Muscle of leg (tissue), 11 donors: ENCODE data around the gene GALNT10. TPM values are rescaled to one million over a fixed set of nuclear protein-coding genes. Genes with fewer than 3 reads are reported as not detected.
A peak's percentile ranks its signal among the peaks of the same experiment; 100 is the strongest.

ENCODE experiments used
- DNase-seq: peaks from one replicate; pipeline ENCODE4 v3.0.0; 2013
- H3K27ac ChIP-seq: one replicate; pipeline ENCODE4 v1.5.1; 2013; ENCODE audit warnings: mild to moderate bottlenecking, low read length, control low read depth
- H3K27me3 ChIP-seq: one replicate; pipeline ENCODE4 v1.6.1; 2013; ENCODE audit warnings: low read length; ENCODE audit not compliant: control insufficient read depth, insufficient read depth
- H3K36me3 ChIP-seq: one replicate; pipeline ENCODE4 v1.6.1; 2013; ENCODE audit warnings: low read length; ENCODE audit not compliant: control insufficient read depth, insufficient read depth
- H3K4me1 ChIP-seq: one replicate; pipeline ENCODE4 v1.6.1; 2013; ENCODE audit warnings: low read length; ENCODE audit not compliant: control insufficient read depth, insufficient read depth
- H3K4me3 ChIP-seq: one replicate; pipeline ENCODE4 v1.5.1; 2013; ENCODE audit warnings: low read length, control low read depth
- H3K9me3 ChIP-seq: replicated peaks from 2 replicates; pipeline ENCODE4 v1.6.1; 2013; ENCODE audit warnings: low read depth, low read length; ENCODE audit not compliant: control insufficient read depth
- whole genome bisulfite sequencing: methylation state at CpG from one replicate; pipeline ENCODE4 v1.1.5; 2013; ENCODE audit warnings: missing lambda C conversion rate; ENCODE audit not compliant: insufficient coverage; 5-methylcytosine and 5-hydroxymethylcytosine counted together
- polyA plus RNA-seq, 8 donors: library from polyadenylated mRNA; unstranded; fragments of 120-200 nt; gene quantifications; one replicate each; pipeline versions ENCODE4 v1.2.1 to v1.2.3, GENCODE V29; 2013; ENCODE audit warnings: inconsistent platforms in 1 of 8, low replicate concordance in 1 of 8; ENCODE audit not compliant: insufficient read length in 8 of 8, insufficient read depth in 1 of 8
- total RNA-seq: library from RNA; stranded (reverse); fragments of 120-200 nt; gene quantifications from one replicate; pipeline ENCODE4 v1.2.4, GENCODE V29; 2013

GALNT10 gene
- total and polyA plus RNA-seq, 9 donors = 16.6 to 27.8 (median 20.5) TPM

DNA sequence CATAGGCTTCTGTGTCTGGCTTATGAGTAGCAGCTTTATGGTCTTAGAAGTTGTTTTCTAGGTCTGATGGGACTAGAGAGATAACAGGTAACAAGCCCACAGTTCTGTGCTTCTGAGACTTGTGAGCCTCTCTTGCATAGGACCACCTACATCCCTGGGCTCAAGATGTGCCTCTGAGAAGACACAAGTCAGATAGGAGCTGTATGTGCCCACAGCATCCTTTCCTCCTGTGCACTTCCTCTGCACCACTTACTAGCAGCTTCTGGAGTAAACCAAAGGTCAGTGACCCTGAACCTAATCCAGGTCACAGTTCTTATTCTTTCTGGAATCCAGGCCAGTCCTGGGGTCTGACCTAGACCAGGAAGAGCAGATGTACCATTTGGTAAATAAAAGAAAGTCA is 40.0 kb downstream of the GALNT10 start:
- H3K36me3 ChIP-seq = no peaks in the 10 kb centered on the region
- no peak for DNase-seq
- H3K4me1 ChIP-seq = no peaks in the 10 kb centered on the region
- H3K27me3 ChIP-seq = no peaks in the 10 kb centered on the region
- no peak overlapping the region for H3K27ac ChIP-seq
- no peak overlapping the region for H3K4me3 ChIP-seq
- H3K9me3 ChIP-seq = peaks cover 3% of the 10 kb centered on the region

DNA sequence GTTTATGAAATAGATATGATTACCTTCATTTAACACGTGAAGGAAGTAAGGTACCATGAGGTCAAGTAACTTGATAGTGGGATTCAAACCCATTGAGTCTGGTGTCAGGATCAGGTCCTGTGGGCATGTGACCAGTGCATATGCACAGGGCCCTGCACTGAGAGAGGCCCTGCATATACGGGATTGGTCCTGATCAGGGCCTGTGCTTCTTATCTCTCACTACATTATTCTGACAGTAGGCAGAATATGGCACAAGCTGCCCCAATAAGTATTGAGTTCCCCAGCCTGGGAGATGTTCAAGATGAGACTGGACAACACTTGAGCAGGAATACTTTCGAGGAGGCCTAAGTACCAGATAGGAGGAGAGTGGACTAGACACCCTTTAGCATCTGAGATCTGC is 44.0 kb downstream of the GALNT10 start:
- 80% methylated on average over 1 of the region's 3 CpGs for WGBS
- Histone ChIP-seq H3K4me3 (no peak overlapping the region), H3K27me3 (no peaks in the 10 kb centered on the region), H3K36me3 (no peaks in the 10 kb centered on the region), H3K4me1 (peaks cover 11% of the 10 kb centered on the region), H3K9me3 (no peaks in the 10 kb centered on the region), H3K27ac (no peak overlapping the region)
- DNase-seq = no peak

DNA sequence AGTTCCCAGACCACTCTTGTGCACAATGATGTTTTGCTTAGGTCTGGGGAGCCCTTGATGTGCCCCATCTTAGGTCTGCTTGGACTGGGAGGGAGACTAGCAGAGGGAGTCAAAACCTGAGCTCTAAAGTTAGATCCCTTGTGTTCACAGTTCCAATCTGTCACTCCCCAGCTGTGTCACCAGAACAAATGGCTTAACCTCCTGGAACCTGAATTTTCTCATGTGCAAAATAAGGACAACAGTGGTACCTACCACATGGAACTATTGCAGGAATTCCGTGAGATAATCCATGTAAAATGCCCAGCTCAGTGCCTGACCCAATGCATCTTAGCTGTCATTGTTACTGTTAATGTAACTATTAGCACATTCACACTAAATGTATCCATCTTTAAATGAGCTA is 45.5 kb downstream of the GALNT10 start:
- no CpG with 5 or more reads among the region's 1 CpG for WGBS
- H3K36me3 ChIP-seq = no peaks in the 10 kb centered on the region
- no peaks in the 10 kb centered on the region for H3K9me3 ChIP-seq
- DNase-seq = no peak
- no peak overlapping the region for H3K4me3 ChIP-seq
- no peaks in the 10 kb centered on the region for H3K27me3 ChIP-seq
- H3K4me1 ChIP-seq = peaks cover 11% of the 10 kb centered on the region
- no peak overlapping the region for H3K27ac ChIP-seq

DNA sequence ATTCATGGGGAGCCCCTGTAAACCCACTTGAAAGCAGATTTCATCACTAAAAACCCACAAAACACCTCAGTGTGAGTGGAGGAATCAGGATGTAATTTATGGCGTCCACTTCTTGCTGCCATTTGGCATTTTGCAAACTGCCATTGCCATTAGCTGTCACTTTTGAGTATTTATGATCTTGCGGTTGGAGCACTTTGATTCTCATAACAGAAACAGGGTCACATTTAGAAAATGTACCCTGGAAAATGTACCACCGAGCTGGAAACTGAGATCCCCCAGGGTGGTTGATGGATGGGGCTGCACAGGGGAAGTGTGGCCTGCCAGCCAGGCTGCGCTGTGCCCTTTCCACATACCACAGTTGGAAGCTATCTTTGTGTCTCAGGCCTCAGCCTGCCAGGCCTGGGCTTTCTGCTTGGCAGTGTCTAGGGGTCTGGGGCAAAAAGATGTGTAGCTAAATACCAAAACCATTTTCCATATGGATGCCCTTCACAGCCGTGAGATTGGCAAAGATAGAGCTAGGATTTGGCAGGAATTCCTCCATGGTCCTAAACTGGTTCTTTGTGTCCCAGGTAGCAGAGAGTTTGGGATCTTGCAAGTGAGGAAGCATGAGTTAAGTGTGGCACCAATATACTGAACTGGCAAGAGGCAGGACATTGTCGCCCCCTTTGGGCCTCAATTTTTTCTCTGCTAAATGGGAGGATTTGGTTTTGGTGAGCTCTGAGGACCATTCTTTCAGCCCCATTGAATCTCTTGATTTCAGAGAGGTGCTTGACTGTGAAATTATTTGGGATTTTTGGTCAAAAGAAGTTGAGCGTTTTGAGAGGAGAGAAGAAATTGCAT is 46.2 kb downstream of the GALNT10 start:
- DNase-seq = no peak
- Histone ChIP-seq H3K36me3 (no peaks in the 10 kb centered on the region), H3K27ac (no peak overlapping the region), H3K4me3 (no peak overlapping the region), H3K4me1 (peaks cover 11% of the 10 kb centered on the region), H3K9me3 (no peaks in the 10 kb centered on the region), H3K27me3 (no peaks in the 10 kb centered on the region)
- WGBS = 97% methylated on average over 3 of the region's 7 CpGs

DNA sequence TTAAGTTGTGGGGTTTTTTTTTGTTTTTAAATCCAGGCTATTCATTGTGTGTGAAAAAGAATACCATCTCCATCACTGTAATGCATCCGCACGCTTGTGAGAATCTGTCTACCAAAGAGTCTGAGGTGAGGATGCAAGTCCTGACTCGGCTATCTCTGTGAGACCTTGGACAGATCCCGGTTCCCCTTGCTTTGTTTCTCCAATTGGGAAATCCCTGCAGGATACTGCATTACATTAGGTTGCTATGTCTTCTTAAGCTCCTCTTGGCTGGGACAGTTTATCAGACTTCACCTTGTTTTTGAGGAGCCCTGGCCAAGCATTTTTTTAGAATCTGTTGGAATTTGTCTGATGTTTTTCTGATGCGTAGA is 46.8 kb downstream of the GALNT10 start:
- Histone ChIP-seq H3K36me3 (no peaks in the 10 kb centered on the region), H3K4me3 (no peak overlapping the region), H3K27me3 (no peaks in the 10 kb centered on the region), H3K9me3 (no peaks in the 10 kb centered on the region), H3K4me1 (peaks cover 13% of the 10 kb centered on the region), H3K27ac (no peak overlapping the region)
- no CpG with 5 or more reads among the region's 5 CpGs for WGBS
- DNase-seq = no peak

DNA sequence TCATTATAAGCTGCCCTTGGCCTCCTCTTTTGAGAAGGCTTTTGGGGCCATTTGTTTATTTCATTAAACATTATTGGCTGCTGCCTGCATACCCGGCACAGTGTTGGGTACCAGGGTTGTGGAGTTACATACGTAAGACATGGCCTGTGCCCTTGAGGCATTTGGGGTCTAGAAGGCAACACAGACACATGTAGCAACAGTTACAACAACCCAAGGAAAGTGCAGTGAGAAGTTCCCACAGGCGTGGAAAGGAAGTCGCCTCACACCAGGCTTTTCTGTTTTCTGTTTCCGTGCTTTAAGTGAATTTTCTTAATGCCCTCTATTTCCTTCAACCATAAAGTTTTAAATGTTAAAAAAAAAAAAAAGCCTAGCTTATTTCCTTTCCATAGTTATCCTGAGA is 47.4 kb downstream of the GALNT10 start:
- 52% methylated on average over 2 of the region's 5 CpGs for WGBS
- H3K9me3 ChIP-seq = no peaks in the 10 kb centered on the region
- no peak for DNase-seq
- no peaks in the 10 kb centered on the region for H3K36me3 ChIP-seq
- no peak overlapping the region for H3K4me3 ChIP-seq
- peaks cover 15% of the 10 kb centered on the region for H3K4me1 ChIP-seq
- no peaks in the 10 kb centered on the region for H3K27me3 ChIP-seq
- no peak overlapping the region for H3K27ac ChIP-seq

DNA sequence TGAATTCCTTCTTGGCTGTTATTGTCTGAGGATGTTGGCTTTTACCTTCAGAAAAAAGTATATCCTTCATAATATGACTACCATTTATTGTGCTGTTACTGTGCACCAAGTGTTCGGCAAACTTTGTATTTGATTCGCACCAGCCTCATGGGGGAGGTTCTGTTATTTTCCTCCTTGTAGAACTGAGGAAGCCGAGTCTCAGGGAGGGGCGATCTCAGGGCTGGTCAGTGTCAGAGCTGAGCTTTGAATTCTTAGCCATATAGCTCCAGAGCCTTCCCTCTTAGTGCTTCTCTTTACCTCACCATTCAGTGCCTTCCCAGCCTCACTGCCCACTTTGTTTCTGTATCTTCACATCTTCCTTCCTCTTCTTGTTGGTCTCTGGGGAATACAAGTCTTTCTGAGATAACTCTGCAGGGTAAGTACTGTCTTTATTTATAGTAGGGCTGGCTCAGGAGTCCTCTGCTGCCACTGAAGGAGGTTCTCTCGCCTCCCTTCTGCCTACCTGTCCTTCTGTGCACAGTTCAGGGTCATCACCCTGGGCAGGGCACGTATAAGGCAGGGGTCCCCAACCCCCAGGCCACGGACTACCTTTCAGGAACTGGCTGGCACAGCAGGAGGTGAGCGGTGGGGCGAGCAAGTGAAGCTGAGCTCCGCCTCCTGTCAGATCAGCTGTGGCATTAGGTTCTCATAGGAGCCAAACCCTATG is 48.4 kb downstream of the GALNT10 start:
- no peak overlapping the region for H3K4me3 ChIP-seq
- no peak overlapping the region for H3K27ac ChIP-seq
- H3K36me3 ChIP-seq = no peaks in the 10 kb centered on the region
- WGBS = 33% methylated on average over 3 of the region's 10 CpGs
- H3K4me1 ChIP-seq = peaks cover 19% of the 10 kb centered on the region
- no peaks in the 10 kb centered on the region for H3K27me3 ChIP-seq
- H3K9me3 ChIP-seq = no peaks in the 10 kb centered on the region
- DNase-seq = peak; percentile 31

DNA sequence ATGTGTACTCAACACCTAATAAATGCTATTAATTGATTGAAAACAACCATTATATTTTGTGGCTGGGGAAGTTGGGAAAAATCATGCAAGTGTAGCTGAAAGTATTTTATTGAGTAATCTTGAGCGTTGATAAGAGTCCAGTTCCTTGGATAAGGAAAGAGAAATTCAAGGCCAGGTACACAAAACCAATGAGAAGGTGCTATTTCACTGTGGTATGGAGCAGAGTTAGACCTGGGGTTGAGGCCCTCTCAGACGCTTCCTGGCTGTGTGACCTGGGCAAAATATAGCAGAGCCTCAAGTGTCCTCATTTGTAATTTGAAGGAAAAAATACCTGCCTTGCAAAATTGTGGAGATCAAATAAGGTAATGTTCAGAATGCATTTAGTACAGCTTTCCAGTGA is 50.1 kb downstream of the GALNT10 start:
- 71% methylated on average over 2 of the region's 2 CpGs for WGBS
- no peak for DNase-seq
- H3K4me1 ChIP-seq = peaks cover 22% of the 10 kb centered on the region
- H3K27ac ChIP-seq = no peak overlapping the region
- no peak overlapping the region for H3K4me3 ChIP-seq
- no peaks in the 10 kb centered on the region for H3K27me3 ChIP-seq
- H3K36me3 ChIP-seq = no peaks in the 10 kb centered on the region
- H3K9me3 ChIP-seq = peaks cover 5% of the 10 kb centered on the region

DNA sequence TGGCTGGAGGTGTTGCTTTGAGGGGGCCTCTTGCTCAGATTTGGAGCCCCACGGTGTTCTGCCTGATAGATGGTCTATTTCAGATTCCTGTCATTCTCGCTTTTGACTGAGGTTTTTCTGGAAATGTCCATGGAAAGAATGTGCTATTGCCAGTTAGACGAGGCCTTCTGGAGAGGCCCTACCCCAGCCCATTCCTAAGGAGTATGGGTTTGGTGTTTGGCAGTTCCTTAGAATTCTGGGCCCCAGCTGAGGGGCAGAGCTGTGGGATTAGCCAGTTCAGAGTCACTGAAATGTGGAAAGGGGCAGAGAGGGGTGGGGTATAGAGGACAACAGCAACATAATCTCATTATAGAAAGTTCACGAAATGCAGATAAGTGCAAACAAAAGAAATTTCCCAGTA is 50.5 kb downstream of the GALNT10 start:
- DNase-seq = no peak
- Histone ChIP-seq H3K4me1 (peaks cover 22% of the 10 kb centered on the region), H3K9me3 (peaks cover 5% of the 10 kb centered on the region), H3K27me3 (no peaks in the 10 kb centered on the region), H3K27ac (no peak overlapping the region), H3K36me3 (no peaks in the 10 kb centered on the region), H3K4me3 (no peak overlapping the region)
- WGBS = 43% methylated on average over 1 of the region's 4 CpGs

DNA sequence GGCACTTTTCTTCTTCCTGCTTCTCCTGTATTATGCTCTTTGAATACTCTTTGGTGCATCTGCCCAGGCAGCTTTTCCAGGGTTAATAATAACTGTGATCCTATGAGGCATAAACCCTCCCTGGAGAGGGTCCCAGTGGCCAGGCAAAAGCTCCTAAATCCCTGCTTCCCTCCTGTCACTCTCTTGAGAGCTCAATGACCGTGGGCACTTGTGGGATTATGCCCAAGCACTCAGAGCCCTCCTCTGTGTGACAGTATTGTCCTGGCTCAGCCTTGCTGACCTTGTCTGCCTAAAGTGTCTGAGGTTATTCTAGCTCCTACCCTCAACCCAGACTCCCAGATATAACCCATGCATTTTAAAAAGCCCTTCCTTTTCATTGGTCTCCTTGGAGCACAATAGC is 51.9 kb downstream of the GALNT10 start:
- 83% methylated on average over 1 of the region's 1 CpG for WGBS
- H3K36me3 ChIP-seq = no peaks in the 10 kb centered on the region
- no peak for DNase-seq
- H3K27me3 ChIP-seq = no peaks in the 10 kb centered on the region
- no peak overlapping the region for H3K27ac ChIP-seq
- H3K4me1 ChIP-seq = peaks cover 18% of the 10 kb centered on the region
- no peak overlapping the region for H3K4me3 ChIP-seq
- H3K9me3 ChIP-seq = peaks cover 5% of the 10 kb centered on the region
